ENCODE results near the gene FAM219B.

Gene FAM219B

GRCh38 chr15:74884428-74885223, 22.0 kb downstream of the FAM219B start:
- Histone ChIP-seq H3K27ac (ENCODE audit: low read depth, low read length) (no peak overlapping the region), H3K9me3 (ENCODE audit: control insufficient read depth in 5 of 5, low read length in 5 of 5) (no peaks in the 10 kb centered on the region), H3K4me3 (ENCODE audit: low read depth in 1 of 5, low read length in 5 of 5) (no peak overlapping the region), H3K36me3 (ENCODE audit: control insufficient read depth in 5 of 5, insufficient read depth in 5 of 5, low read length in 5 of 5) (no peaks in the 10 kb centered on the region), H3K4me1 (ENCODE audit: control insufficient read depth in 5 of 5, insufficient read depth in 5 of 5, low read length in 5 of 5) (peaks cover 6 to 27% (median 18%) of the 10 kb centered on the region in 5 donors), H3K9ac (ENCODE audit: low read length in 5 of 5) (no peak overlapping the region), H3K27me3 (ENCODE audit: control insufficient read depth in 5 of 5, insufficient read depth in 4 of 5, low read length in 5 of 5) (no peaks in the 10 kb centered on the region)

- Histone ChIP-seq H3K9ac (ENCODE audit: low read length in 5 of 5) (no peak overlapping the region), H3K36me3 (ENCODE audit: control insufficient read depth in 5 of 5, insufficient read depth in 5 of 5, low read length in 5 of 5) (no peaks in the 10 kb centered on the region), H3K4me1 (ENCODE audit: control insufficient read depth in 5 of 5, insufficient read depth in 5 of 5, low read length in 5 of 5) (peaks cover 0 to 15% (median 9%) of the 10 kb centered on the region in 5 donors), H3K4me3 (ENCODE audit: low read depth in 1 of 5, low read length in 5 of 5) (no peak overlapping the region), H3K27ac (ENCODE audit: low read depth, low read length) (no peak overlapping the region), H3K9me3 (ENCODE audit: control insufficient read depth in 5 of 5, low read length in 5 of 5) (no peaks in the 10 kb centered on the region), H3K27me3 (ENCODE audit: control insufficient read depth in 5 of 5, insufficient read depth in 4 of 5, low read length in 5 of 5) (no peaks in the 10 kb centered on the region)
Observed at GRCh38 chr15:74882528-74882927, 24.1 kb downstream of the FAM219B start.

DNA sequence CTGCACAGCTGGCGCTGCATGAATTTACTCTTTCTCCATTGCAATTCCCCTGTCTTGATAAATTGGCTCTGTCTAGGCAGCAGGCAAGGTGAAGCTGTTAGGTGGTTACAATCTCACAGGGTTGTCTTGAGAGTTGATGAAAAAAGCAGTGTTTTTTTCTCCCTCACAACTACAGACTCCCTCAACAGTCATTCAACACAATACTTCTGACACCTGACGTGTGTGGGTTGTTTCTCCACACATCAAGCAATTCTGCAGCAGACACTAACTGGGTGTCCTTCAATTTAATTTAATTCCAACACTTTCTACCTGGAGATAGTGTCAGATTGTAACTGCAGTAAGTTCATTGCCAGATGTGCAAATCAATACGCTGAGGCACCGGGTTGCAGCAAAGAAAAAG, 28.4 kb downstream of the FAM219B start:
- no peak overlapping the region for H3K27ac ChIP-seq (ENCODE audit: low read depth, low read length)
- no peaks in the 10 kb centered on the region for H3K9me3 ChIP-seq (ENCODE audit: control insufficient read depth in 5 of 5, low read length in 5 of 5)
- no peak overlapping the region for H3K9ac ChIP-seq (ENCODE audit: low read length in 5 of 5)
- H3K27me3 ChIP-seq (ENCODE audit: control insufficient read depth in 5 of 5, insufficient read depth in 4 of 5, low read length in 5 of 5) = no peaks in the 10 kb centered on the region
- H3K4me1 ChIP-seq (ENCODE audit: control insufficient read depth in 5 of 5, insufficient read depth in 5 of 5, low read length in 5 of 5) = peaks cover 3 to 6% (median 5%) of the 10 kb centered on the region in 5 donors
- no peak overlapping the region for H3K4me3 ChIP-seq (ENCODE audit: low read depth in 1 of 5, low read length in 5 of 5)
- H3K36me3 ChIP-seq (ENCODE audit: control insufficient read depth in 5 of 5, insufficient read depth in 5 of 5, low read length in 5 of 5) = no peaks in the 10 kb centered on the region

DNA sequence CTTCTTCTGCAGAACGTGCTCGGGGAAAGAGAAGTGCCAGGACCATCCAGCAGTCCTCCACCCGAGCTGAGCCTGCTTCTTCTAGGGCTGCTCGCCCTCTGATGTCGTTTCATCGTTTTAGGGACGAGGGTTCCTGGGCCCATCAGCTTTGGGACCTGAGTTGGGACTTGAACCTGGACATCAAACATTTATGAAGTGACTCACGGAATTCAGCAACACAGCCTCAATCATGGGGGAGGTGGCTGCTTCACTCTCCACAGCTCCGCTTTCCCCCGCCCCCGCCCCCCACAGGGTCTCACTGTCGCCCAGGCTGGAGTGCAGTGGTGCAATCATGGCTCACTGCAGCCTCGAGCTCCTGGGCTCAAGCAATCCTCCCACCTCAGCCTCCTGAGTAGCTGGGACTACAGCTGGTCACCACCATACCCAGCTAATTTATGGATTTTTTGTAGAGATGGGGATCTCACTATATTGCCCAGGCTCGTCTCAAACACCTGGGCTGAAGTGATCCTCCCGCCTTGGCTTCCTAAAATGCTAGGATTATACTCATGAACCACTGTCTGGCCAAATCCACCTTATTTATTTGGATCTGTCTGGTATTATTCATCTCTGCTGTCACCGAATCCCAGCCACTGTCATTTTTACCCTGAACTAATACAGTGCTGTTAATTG, 32.8 kb downstream of the FAM219B start:
- Histone ChIP-seq H3K27me3 (ENCODE audit: control insufficient read depth in 5 of 5, insufficient read depth in 4 of 5, low read length in 5 of 5) (no peaks in the 10 kb centered on the region), H3K9ac (ENCODE audit: low read length in 5 of 5) (peak overlapping the region in 4 of 5 donors; percentile 69 to 95 (median 72))

GRCh38 chr15:74873036-74873755, 33.5 kb downstream of the FAM219B start, which contains the start of gene SCAMP2:
Gene SCAMP2, minus strand, starts transcription at chr15:74873365. Its CDS starts 110 bp downstream, at chr15:74873255.
- H3K9me3 ChIP-seq (ENCODE audit: control insufficient read depth in 5 of 5, low read length in 5 of 5) = no peaks in the 10 kb centered on the region
- H3K27ac ChIP-seq (ENCODE audit: low read depth, low read length) = peak within 1 kb of the TSS; percentile 85
- peak within 1 kb of the TSS; percentile 59 to 95 (median 91) for H3K9ac ChIP-seq (ENCODE audit: low read length in 5 of 5)
- no peaks in the 10 kb centered on the region for H3K27me3 ChIP-seq (ENCODE audit: control insufficient read depth in 5 of 5, insufficient read depth in 4 of 5, low read length in 5 of 5)
- no peaks in the 10 kb centered on the region for H3K36me3 ChIP-seq (ENCODE audit: control insufficient read depth in 5 of 5, insufficient read depth in 5 of 5, low read length in 5 of 5)
- peaks cover 10 to 52% (median 46%) of the 10 kb centered on the region in 5 donors for H3K4me1 ChIP-seq (ENCODE audit: control insufficient read depth in 5 of 5, insufficient read depth in 5 of 5, low read length in 5 of 5)
- peak within 1 kb of the TSS; percentile 90 to 95 (median 94) for H3K4me3 ChIP-seq (ENCODE audit: low read depth in 1 of 5, low read length in 5 of 5)

More for the DNA sequence above, 32.8 kb downstream of the FAM219B start:
- no peaks in the 10 kb centered on the region for H3K9me3 ChIP-seq (ENCODE audit: control insufficient read depth in 5 of 5, low read length in 5 of 5)
- H3K27ac ChIP-seq (ENCODE audit: low read depth, low read length) = peak overlapping the region; percentile 62
- H3K36me3 ChIP-seq (ENCODE audit: control insufficient read depth in 5 of 5, insufficient read depth in 5 of 5, low read length in 5 of 5) = no peaks in the 10 kb centered on the region
- H3K4me1 ChIP-seq (ENCODE audit: control insufficient read depth in 5 of 5, insufficient read depth in 5 of 5, low read length in 5 of 5) = peaks cover 10 to 45% (median 39%) of the 10 kb centered on the region in 5 donors
- H3K4me3 ChIP-seq (ENCODE audit: low read depth in 1 of 5, low read length in 5 of 5) = peak overlapping the region; percentile 81 to 94 (median 94)

DNA sequence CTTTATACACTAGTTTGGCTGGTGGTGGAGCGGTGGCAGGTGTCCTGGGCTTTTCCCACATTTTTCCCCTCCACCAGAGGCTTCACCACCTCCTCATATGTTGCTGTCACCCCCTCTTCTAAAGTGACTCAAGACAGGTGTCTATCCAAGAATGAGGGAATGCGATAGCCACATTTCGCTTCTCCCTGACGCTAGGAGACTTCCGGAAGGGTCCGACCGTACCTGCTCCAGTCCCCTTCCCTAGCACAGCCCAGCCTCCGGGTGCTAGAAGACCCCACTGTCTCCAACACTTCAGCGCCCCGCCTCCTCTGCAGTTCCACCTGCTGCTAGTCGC, 34.0 kb downstream of the FAM219B start:
- Histone ChIP-seq H3K27ac (ENCODE audit: low read depth, low read length) (peak overlapping the region; percentile 85), H3K9me3 (ENCODE audit: control insufficient read depth in 5 of 5, low read length in 5 of 5) (no peaks in the 10 kb centered on the region), H3K4me1 (ENCODE audit: control insufficient read depth in 5 of 5, insufficient read depth in 5 of 5, low read length in 5 of 5) (peaks cover 12 to 57% (median 51%) of the 10 kb centered on the region in 5 donors)

GRCh38 chr15:74870436-74871215, 36.0 kb downstream of the FAM219B start:
- peaks cover 12 to 75% (median 66%) of the 10 kb centered on the region in 5 donors for H3K4me1 ChIP-seq (ENCODE audit: control insufficient read depth in 5 of 5, insufficient read depth in 5 of 5, low read length in 5 of 5)
- peak overlapping the region; percentile 4 to 62 (median 17) for H3K9ac ChIP-seq (ENCODE audit: low read length in 5 of 5)

More for the DNA sequence above, 34.0 kb downstream of the FAM219B start:
- Histone ChIP-seq H3K27me3 (ENCODE audit: control insufficient read depth in 5 of 5, insufficient read depth in 4 of 5, low read length in 5 of 5) (no peaks in the 10 kb centered on the region), H3K9ac (ENCODE audit: low read length in 5 of 5) (peak overlapping the region; percentile 59 to 95 (median 91)), H3K4me3 (ENCODE audit: low read depth in 1 of 5, low read length in 5 of 5) (peak overlapping the region; percentile 90 to 95 (median 94)), H3K36me3 (ENCODE audit: control insufficient read depth in 5 of 5, insufficient read depth in 5 of 5, low read length in 5 of 5) (no peaks in the 10 kb centered on the region)

GRCh38 chr15:74869726-74870407, 36.8 kb downstream of the FAM219B start:
- Histone ChIP-seq H3K36me3 (ENCODE audit: control insufficient read depth in 5 of 5, insufficient read depth in 5 of 5, low read length in 5 of 5) (peaks cover 0 to 7% (median 0%) of the 10 kb centered on the region in 5 donors), H3K27me3 (ENCODE audit: control insufficient read depth in 5 of 5, insufficient read depth in 4 of 5, low read length in 5 of 5) (no peaks in the 10 kb centered on the region), H3K9me3 (ENCODE audit: control insufficient read depth in 5 of 5, low read length in 5 of 5) (no peaks in the 10 kb centered on the region), H3K4me3 (ENCODE audit: low read depth in 1 of 5, low read length in 5 of 5) (peak overlapping the region in 3 of 5 donors; percentile 12 to 52 (median 51)), H3K9ac (ENCODE audit: low read length in 5 of 5) (peak overlapping the region in 4 of 5 donors; percentile 9 to 49 (median 20)), H3K4me1 (ENCODE audit: control insufficient read depth in 5 of 5, insufficient read depth in 5 of 5, low read length in 5 of 5) (peaks cover 12 to 80% (median 67%) of the 10 kb centered on the region in 5 donors), H3K27ac (ENCODE audit: low read depth, low read length) (peak overlapping the region; percentile 51)

More at GRCh38 chr15:74870436-74871215, 36.0 kb downstream of the FAM219B start:
- Histone ChIP-seq H3K9me3 (ENCODE audit: control insufficient read depth in 5 of 5, low read length in 5 of 5) (no peaks in the 10 kb centered on the region), H3K27me3 (ENCODE audit: control insufficient read depth in 5 of 5, insufficient read depth in 4 of 5, low read length in 5 of 5) (no peaks in the 10 kb centered on the region), H3K36me3 (ENCODE audit: control insufficient read depth in 5 of 5, insufficient read depth in 5 of 5, low read length in 5 of 5) (peaks cover 0 to 7% (median 0%) of the 10 kb centered on the region in 5 donors), H3K27ac (ENCODE audit: low read depth, low read length) (peak overlapping the region; percentile 51), H3K4me3 (ENCODE audit: low read depth in 1 of 5, low read length in 5 of 5) (peak overlapping the region in 2 of 5 donors; percentile 5 to 44)

DNA sequence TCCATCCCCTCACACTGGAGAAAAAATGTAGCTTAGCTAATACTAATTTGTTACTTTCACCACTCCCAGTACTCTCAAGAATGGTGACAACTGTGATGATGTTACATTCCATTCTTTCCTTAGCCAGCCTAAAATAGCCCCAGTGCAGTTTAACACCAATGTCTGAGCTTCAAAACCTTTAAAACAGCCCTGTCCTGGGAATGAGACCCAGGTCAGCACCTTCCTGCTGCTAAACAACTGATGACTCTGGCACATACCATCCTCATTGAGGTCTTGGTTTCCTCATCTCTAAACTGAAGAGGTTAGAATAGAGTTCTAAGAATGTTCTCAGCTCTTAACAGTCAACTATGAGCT, 37.3 kb downstream of the FAM219B start:
- peak overlapping the region in 4 of 5 donors; percentile 9 to 49 (median 20) for H3K9ac ChIP-seq (ENCODE audit: low read length in 5 of 5)
- H3K4me3 ChIP-seq (ENCODE audit: low read depth in 1 of 5, low read length in 5 of 5) = peak overlapping the region in 2 of 5 donors; percentile 51 to 52

More for the DNA sequence above, 37.3 kb downstream of the FAM219B start:
- H3K36me3 ChIP-seq (ENCODE audit: control insufficient read depth in 5 of 5, insufficient read depth in 5 of 5, low read length in 5 of 5) = peaks cover 0 to 7% (median under 1%) of the 10 kb centered on the region in 5 donors
- H3K9me3 ChIP-seq (ENCODE audit: control insufficient read depth in 5 of 5, low read length in 5 of 5) = no peaks in the 10 kb centered on the region
- H3K4me1 ChIP-seq (ENCODE audit: control insufficient read depth in 5 of 5, insufficient read depth in 5 of 5, low read length in 5 of 5) = peaks cover 12 to 80% (median 67%) of the 10 kb centered on the region in 5 donors
- H3K27me3 ChIP-seq (ENCODE audit: control insufficient read depth in 5 of 5, insufficient read depth in 4 of 5, low read length in 5 of 5) = no peaks in the 10 kb centered on the region
- H3K27ac ChIP-seq (ENCODE audit: low read depth, low read length) = peak overlapping the region; percentile 51
